ENCODE measurements around the gene DOCK3. TPM values are rescaled to one million over a fixed set of nuclear protein-coding genes. Genes with fewer than 3 reads are reported as not detected.

The DOCK3 gene
- total RNA-seq, 2 donors from 2014 or later: 7.7 to 8.5 TPM

DNA sequence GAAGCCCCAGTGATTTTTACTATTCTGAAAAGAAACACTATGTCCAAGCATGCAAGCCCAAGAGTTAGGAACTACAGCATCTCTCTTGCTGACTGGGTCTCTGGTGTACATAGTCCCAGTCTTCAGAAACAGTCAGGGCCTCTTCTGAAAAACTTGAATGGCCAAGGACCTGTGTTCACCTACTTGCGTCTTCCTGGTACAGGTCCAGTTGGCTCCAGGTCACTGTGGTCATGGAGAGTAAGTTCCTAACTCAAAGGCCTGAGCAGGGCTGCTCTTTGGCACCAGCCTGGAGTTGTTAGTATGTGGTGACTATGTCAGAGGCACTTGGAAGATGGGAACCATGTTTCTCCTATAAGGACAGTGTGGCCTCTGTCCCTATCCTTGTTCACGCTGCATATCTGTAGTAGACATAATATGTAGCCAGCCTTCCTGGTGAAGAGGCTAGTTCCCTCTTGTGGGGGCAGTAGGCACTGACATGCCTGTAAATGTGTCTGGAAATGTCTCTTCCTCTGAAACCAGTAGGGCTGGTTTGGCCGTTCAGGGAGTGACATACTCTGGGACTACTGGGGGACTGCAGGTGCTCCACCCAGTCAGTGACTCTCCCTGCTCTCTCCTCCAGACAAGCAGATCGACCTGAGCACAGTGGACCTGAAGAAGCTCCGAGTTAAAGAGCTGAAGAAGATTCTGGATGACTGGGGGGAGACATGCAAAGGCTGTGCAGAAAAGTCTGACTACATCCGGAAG lies 713.7 kb downstream of the DOCK3 start:
- H3K4me3 ChIP-seq (ENCODE audit: low read length): peak overlapping the region; percentile 98

DNA sequence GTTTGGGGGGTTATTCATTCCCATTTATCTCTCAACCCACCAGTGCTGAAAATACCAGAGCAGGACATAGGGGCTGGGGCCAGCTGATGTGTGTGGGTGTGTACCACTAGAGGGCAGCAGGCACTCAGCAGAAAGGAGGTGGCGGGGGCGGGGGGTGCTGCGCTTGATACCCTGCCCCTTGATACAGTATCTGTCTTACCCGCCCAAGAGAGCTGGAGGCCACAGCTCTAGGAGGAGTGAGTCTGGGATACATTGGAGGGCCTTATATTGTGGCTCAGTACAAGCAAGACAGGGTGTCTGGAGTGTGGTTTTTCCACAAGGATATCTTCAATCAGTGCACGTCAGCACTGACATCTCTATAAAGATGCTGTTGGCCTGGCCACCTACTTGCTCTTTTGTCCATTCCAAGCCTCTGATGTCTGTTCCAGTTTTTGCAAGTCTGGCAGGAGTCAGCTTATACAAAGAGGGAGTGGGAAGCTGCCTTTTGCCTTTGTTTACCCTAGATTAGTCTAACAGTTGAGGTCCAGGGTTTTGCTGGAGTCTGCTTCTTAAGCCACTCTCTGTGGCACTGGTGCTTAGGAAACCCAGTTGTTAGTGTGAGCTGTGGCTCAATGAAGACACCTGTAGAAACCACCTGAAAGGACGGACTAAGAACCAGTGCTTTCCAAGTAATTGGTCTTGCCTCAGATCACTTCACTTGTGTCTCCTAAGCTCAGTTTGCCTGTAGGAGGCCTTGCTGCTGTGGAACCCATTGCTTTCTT lies 714.9 kb downstream of the DOCK3 start:
- Histone ChIP-seq H3K27ac (ENCODE audit: low read depth, low read length) (no peak overlapping the region), H3K9ac (ENCODE audit: extremely low read depth, low read length, poor library complexity, severe bottlenecking) (no peak overlapping the region), H3K4me3 (ENCODE audit: low read length) (no peak overlapping the region), H3K27me3 (ENCODE audit: control insufficient read depth, insufficient read depth, low read length, poor library complexity, severe bottlenecking) (no peaks in the 10 kb centered on the region), H3K4me1 (ENCODE audit: control insufficient read depth, insufficient read depth, low read length) (peaks cover 20% of the 10 kb centered on the region), H3K9me3 (ENCODE audit: control insufficient read depth, low read length) (peaks cover 26% of the 10 kb centered on the region), H3K36me3 (ENCODE audit: control insufficient read depth, insufficient read depth, low read length) (peaks cover 70% of the 10 kb centered on the region)
- Mint-ChIP-seq H3K4me1 (peaks cover 48% of the 10 kb centered on the region), H3K36me3 (ENCODE audit: low read depth) (peaks cover 62% of the 10 kb centered on the region), H3K27ac (peak overlapping the region; percentile 52), H3K27me3 (ENCODE audit: insufficient read depth) (no peaks in the 10 kb centered on the region), H3K9me3 (peaks cover 6% of the 10 kb centered on the region), H3K4me3 (peak overlapping the region; percentile 99)
- peak; percentile 85 for DNase-seq
- WGBS, 2 experiments (ENCODE audit: insufficient coverage in 1 of 2, insufficient read length in 1 of 2): 83 to 93% methylated on average over 5 to 6 of the region's 6 CpGs
- TF ChIP-seq, protein P1, sequence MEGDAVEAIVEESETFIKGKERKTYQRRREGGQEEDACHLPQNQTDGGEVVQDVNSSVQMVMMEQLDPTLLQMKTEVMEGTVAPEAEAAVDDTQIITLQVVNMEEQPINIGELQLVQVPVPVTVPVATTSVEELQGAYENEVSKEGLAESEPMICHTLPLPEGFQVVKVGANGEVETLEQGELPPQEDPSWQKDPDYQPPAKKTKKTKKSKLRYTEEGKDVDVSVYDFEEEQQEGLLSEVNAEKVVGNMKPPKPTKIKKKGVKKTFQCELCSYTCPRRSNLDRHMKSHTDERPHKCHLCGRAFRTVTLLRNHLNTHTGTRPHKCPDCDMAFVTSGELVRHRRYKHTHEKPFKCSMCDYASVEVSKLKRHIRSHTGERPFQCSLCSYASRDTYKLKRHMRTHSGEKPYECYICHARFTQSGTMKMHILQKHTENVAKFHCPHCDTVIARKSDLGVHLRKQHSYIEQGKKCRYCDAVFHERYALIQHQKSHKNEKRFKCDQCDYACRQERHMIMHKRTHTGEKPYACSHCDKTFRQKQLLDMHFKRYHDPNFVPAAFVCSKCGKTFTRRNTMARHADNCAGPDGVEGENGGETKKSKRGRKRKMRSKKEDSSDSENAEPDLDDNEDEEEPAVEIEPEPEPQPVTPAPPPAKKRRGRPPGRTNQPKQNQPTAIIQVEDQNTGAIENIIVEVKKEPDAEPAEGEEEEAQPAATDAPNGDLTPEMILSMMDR (conservative IDR thresholded peaks at IDR 0.05): peak; percentile 84

More for the DNA sequence above, 713.7 kb downstream of the DOCK3 start:
- peaks cover 6% of the 10 kb centered on the region for H3K9me3 Mint-ChIP-seq
- peak overlapping the region; percentile 99 for H3K4me3 Mint-ChIP-seq
- DNase-seq: peak; percentile 66
- WGBS, 2 experiments (ENCODE audit: insufficient coverage in 1 of 2, insufficient read length in 1 of 2): 91 to 95% methylated on average over 3 to 6 of the region's 6 CpGs
- H3K27me3 Mint-ChIP-seq (ENCODE audit: insufficient read depth): no peaks in the 10 kb centered on the region
- peaks cover 50% of the 10 kb centered on the region for H3K36me3 Mint-ChIP-seq (ENCODE audit: low read depth)
- H3K27ac Mint-ChIP-seq: peak overlapping the region; percentile 77
- no peak overlapping the region for H3K27ac ChIP-seq (ENCODE audit: low read depth, low read length)
- peaks cover 16% of the 10 kb centered on the region for H3K4me1 ChIP-seq (ENCODE audit: control insufficient read depth, insufficient read depth, low read length)
- H3K4me1 Mint-ChIP-seq: peaks cover 44% of the 10 kb centered on the region
- H3K27me3 ChIP-seq (ENCODE audit: control insufficient read depth, insufficient read depth, low read length, poor library complexity, severe bottlenecking): no peaks in the 10 kb centered on the region
- TF ChIP-seq, protein P1 (conservative IDR thresholded peaks at IDR 0.05): peak; percentile 63
- peaks cover 14% of the 10 kb centered on the region for H3K9me3 ChIP-seq (ENCODE audit: control insufficient read depth, low read length)
- peaks cover 59% of the 10 kb centered on the region for H3K36me3 ChIP-seq (ENCODE audit: control insufficient read depth, insufficient read depth, low read length)
- H3K9ac ChIP-seq (ENCODE audit: extremely low read depth, low read length, poor library complexity, severe bottlenecking): no peak overlapping the region

GRCh38 chr3:51390246-51391074 lies 715.7 kb downstream of the DOCK3 start:
- H3K9ac ChIP-seq (ENCODE audit: extremely low read depth, low read length, poor library complexity, severe bottlenecking): no peak overlapping the region
- H3K4me1 Mint-ChIP-seq: peaks cover 54% of the 10 kb centered on the region
- no peak for DNase-seq

More at GRCh38 chr3:51390246-51391074, 715.7 kb downstream of the DOCK3 start:
- Mint-ChIP-seq H3K9me3 (peaks cover 6% of the 10 kb centered on the region), H3K27ac (peak overlapping the region; percentile 87), H3K4me3 (peak overlapping the region; percentile 75), H3K27me3 (ENCODE audit: insufficient read depth) (no peaks in the 10 kb centered on the region), H3K36me3 (ENCODE audit: low read depth) (peaks cover 70% of the 10 kb centered on the region)
- Histone ChIP-seq H3K4me1 (ENCODE audit: control insufficient read depth, insufficient read depth, low read length) (peaks cover 20% of the 10 kb centered on the region), H3K27ac (ENCODE audit: low read depth, low read length) (no peak overlapping the region), H3K9me3 (ENCODE audit: control insufficient read depth, low read length) (peaks cover 27% of the 10 kb centered on the region), H3K4me3 (ENCODE audit: low read length) (peak overlapping the region; percentile 30), H3K27me3 (ENCODE audit: control insufficient read depth, insufficient read depth, low read length, poor library complexity, severe bottlenecking) (no peaks in the 10 kb centered on the region), H3K36me3 (ENCODE audit: control insufficient read depth, insufficient read depth, low read length) (peaks cover 79% of the 10 kb centered on the region)
- TF ChIP-seq, protein P1 (conservative IDR thresholded peaks at IDR 0.05): no peak
- WGBS, 2 experiments (ENCODE audit: insufficient coverage in 1 of 2, insufficient read length in 1 of 2): 56 to 66% methylated on average over 24 to 29 of the region's 29 CpGs
